Ovary (tissue), 9 donors: ENCODE data around the gene CLDN18. TPM values are rescaled to one million over a fixed set of nuclear protein-coding genes. Genes with fewer than 3 reads are reported as not detected.

Experiments used
- DNase-seq, 5 donors: peaks; one replicate each; pipeline ENCODE4 v3.0.0-alpha.2; 2019 to 2020
- H3K27ac ChIP-seq, 2 donors: fragments of 200-600 bp; one replicate each; pipeline versions ENCODE4 v1.5.1 to v1.8.0; 2019 to 2022
- H3K27me3 ChIP-seq: fragments of 200-600 bp; one replicate; pipeline ENCODE4 v1.8.0; 2022
- H3K36me3 ChIP-seq: fragments of 200-600 bp; sonication (generic); one replicate; pipeline ENCODE4 v1.5.1; 2019
- H3K4me1 ChIP-seq: one replicate; pipeline ENCODE4 v1.8.1; 2013; ENCODE audit warnings: mild to moderate bottlenecking, moderate library complexity; ENCODE audit not compliant: insufficient read depth
- H3K4me3 ChIP-seq: fragments of 200-600 bp; sonication (generic); one replicate; pipeline ENCODE4 v1.5.1; 2017
- H3K9me3 ChIP-seq, 2 donors: fragments of 200-600 bp in 1 of 2; sonication (generic) in 1 of 2; one replicate each; pipeline versions ENCODE4 v1.5.1 to v1.8.1; 2013 to 2019; ENCODE audit warnings: mild to moderate bottlenecking in 1 of 2, moderate library complexity in 1 of 2
- CTCF ChIP-seq, 3 donors: fragments of 450-650 bp in 2 of 3; fragments of 200-600 bp in 1 of 3; IDR thresholded peaks; one replicate each; pipeline versions ENCODE4 v1.5.1 to v1.8.0; 2016 to 2022; ENCODE audit warnings: antibody characterized with exemption in 3 of 3, mild to moderate bottlenecking in 1 of 3
- EP300 ChIP-seq: sonication (generic); formaldehyde crosslinking; IDR thresholded peaks from one replicate; pipeline ENCODE4 v1.6.1; 2017; ENCODE audit warnings: antibody characterized with exemption
- POLR2A ChIP-seq: fragments of 450-650 bp; IDR thresholded peaks from one replicate; pipeline ENCODE4 v1.6.1; 2017; ENCODE audit warnings: antibody characterized with exemption, mild to moderate bottlenecking, moderate library complexity
- WGBS, 3 donors: extraction: QIAGEN DNeasy Blood & Tissue Kit in 1 of 3; methylation state at CpG; one replicate each; pipeline versions ENCODE4 v1.1.5 to v1.1.7; 2013 to 2017; 5-methylcytosine and 5-hydroxymethylcytosine counted together
- intact Hi-C, 4 donors: fragments of 100-400 bp; cut with DNase I; formaldehyde crosslinking; loops; one replicate each; pipeline versions ENCODE4 v1.11.0 to v1.15.1; 2022 to 2023
- polyA plus RNA-seq, 2 donors: library from polyadenylated mRNA; stranded (reverse); fragments of 200-250 nt in 1 of 2; fragments of 350-450 nt in 1 of 2; fragmentation: Illumina TruSeq in 1 of 2; extraction: RNeasy Lipid Tissue Mini Kit (QIAGEN cat#74804) in 1 of 2; gene quantifications; one replicate each; pipeline ENCODE4 v1.2.3, GENCODE V29; 2013 to 2014
- total RNA-seq, 7 donors: library from RNA; depleted of rRNA in 2 of 7; stranded (reverse); fragments of >200 nt in 2 of 7; fragmentation: NEBNext Ultra II Directional in 3 of 7; extraction: Animal tissue kit (Norgen Biotek cat#: 25700) in 3 of 7; gene quantifications; one replicate each; pipeline versions ENCODE4 v1.1.0 to v1.2.4, GENCODE V29; 2016 to 2023
- donor health status: DM: no; HTN: no; CAD: no; lungs with moderate emphysema.
- donor health status: DM: no; HTN: no; CAD: no.
- donor health status: Bipolar disorder and iron deficiency.
- donor health status: DM: yes; HTN: yes; CAD: no.
- donor health status: DM: no; HTN: no; CAD: no.
- donor health status: DM: yes; HTN: yes; CAD: no.

Gene CLDN18
- total and polyA plus RNA-seq, 9 donors: 0.08 to 0.31 (median 0.11) TPM; not detected in 6

DNA sequence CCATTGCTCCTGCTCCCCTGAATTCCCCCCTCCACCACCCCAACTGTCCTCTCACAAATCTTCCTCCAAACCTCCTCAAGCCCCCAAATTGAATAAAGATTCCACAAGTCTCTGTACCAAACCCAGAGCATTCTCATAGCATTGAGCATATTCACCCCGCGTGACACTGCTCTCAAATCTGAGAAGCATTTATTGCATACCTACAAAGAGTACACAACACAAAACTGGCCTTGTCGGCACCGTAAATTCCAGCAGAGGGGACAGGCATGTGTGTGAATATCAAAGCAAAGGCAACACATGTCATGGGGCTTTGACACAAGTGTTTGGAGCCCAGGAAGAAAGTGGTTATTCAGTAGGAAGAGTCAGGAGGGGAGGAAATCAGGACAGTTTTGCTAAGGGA is 2.6 kb downstream of the CLDN18 start:
- H3K36me3 ChIP-seq: no peaks in the 10 kb centered on the region
- 96 to 97% (median 97%) methylated on average over 4 of the region's 4 CpGs for WGBS, 3 donors
- intact Hi-C loops: no loop called here
- H3K4me1 ChIP-seq: no peaks in the 10 kb centered on the region
- no peak for DNase-seq
- H3K27ac ChIP-seq: no peak overlapping the region
- no peaks in the 10 kb centered on the region for H3K27me3 ChIP-seq
- H3K4me3 ChIP-seq: no peak overlapping the region
- no peaks in the 10 kb centered on the region for H3K9me3 ChIP-seq
- no peak for TF ChIP-seq POLR2A
- no peak for TF ChIP-seq EP300
- no peak for TF ChIP-seq CTCF (IDR thresholded peaks at IDR 0.05)

GRCh38 chr3:138016065-138016464 is 6.1 kb downstream of the CLDN18 start:
- intact Hi-C loops: no loop called here
- Histone ChIP-seq H3K4me3 (no peak overlapping the region), H3K27ac (no peak overlapping the region), H3K9me3 (no peaks in the 10 kb centered on the region), H3K4me1 (no peaks in the 10 kb centered on the region), H3K27me3 (no peaks in the 10 kb centered on the region), H3K36me3 (no peaks in the 10 kb centered on the region)
- no peak for DNase-seq
- TF ChIP-seq POLR2A (no peak), CTCF (IDR thresholded peaks at IDR 0.05) (no peak), EP300 (no peak)
- WGBS, 3 donors: 77 to 90% (median 89%) methylated on average over 2 of the region's 2 CpGs

DNA sequence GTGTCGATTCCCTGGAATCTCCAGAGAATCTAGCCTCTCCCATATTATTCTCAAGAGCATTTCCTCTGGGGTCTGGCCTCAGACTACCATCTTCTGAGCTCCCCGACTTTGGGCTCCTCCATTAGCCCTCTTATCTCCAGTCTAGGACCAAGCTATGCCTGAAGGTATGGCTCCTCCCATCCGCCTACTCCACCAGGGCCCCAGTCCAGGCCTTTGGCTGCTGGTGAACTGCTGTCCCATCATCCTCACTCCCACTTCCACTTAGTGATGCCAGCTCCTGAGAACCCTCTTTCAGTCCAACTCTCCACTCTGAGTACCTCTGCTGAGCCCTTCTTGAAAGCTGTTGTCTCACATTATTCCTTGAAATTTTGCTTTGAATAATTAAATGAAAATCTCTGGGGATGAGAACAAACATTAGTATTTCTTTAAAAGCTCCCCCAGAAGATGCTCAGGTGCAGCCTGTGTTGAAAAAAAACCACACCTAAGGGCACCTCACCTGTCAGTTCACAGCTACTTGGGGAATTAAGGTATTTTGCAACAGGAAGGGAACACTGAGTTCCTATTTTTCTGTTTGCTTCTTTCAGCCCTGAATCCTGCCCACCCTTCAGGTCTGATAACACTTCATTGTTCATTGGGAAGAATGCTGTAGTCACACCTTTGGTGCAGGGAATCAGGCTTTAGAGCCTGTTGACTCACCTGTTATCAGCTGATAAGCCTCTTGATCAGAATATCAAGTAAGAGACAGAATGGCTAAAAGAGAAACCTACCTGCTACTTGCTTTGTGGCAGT is 9.5 kb downstream of the CLDN18 start:
- TF ChIP-seq EP300 (no peak), POLR2A (no peak), CTCF (IDR thresholded peaks at IDR 0.05) (no peak)
- no peak for DNase-seq
- Histone ChIP-seq H3K27ac (no peak overlapping the region), H3K27me3 (no peaks in the 10 kb centered on the region), H3K36me3 (no peaks in the 10 kb centered on the region), H3K9me3 (no peaks in the 10 kb centered on the region), H3K4me3 (no peak overlapping the region), H3K4me1 (no peaks in the 10 kb centered on the region)
- WGBS, 3 donors: 93 to 96% (median 94%) methylated on average over 3 of the region's 3 CpGs
- intact Hi-C loops: no loop called here

GRCh38 chr3:138023754-138024153 is 13.8 kb downstream of the CLDN18 start:
- Histone ChIP-seq H3K4me3 (no peak overlapping the region), H3K27me3 (no peaks in the 10 kb centered on the region), H3K9me3 (no peaks in the 10 kb centered on the region), H3K27ac (no peak overlapping the region), H3K4me1 (no peaks in the 10 kb centered on the region), H3K36me3 (no peaks in the 10 kb centered on the region)
- TF ChIP-seq POLR2A (no peak), CTCF (IDR thresholded peaks at IDR 0.05) (no peak), EP300 (no peak)
- WGBS, 3 donors: 94 to 98% (median 97%) methylated on average over 4 of the region's 4 CpGs
- no peak for DNase-seq
- intact Hi-C loops: no loop called here
